Stimulated activated CD8-positive, alpha-beta memory T cell treated with anti-CD3 and anti-CD28 coated beads, Interleukin-2, amount 100 ng/mL, for 48 hours (primary cell): ENCODE data around the gene UTY.
"Not testable (repeated sequence)": the region's sequence is repeated elsewhere in the genome, so short reads cannot be mapped to it uniquely, and the experiment has no call there.

Source experiments
- DNase-seq, 2 donors: peaks; one replicate each; pipeline ENCODE4 v3.0.0-alpha.2; 2020; ENCODE audit warnings: low read depth in 2 of 2

Gene UTY

DNA sequence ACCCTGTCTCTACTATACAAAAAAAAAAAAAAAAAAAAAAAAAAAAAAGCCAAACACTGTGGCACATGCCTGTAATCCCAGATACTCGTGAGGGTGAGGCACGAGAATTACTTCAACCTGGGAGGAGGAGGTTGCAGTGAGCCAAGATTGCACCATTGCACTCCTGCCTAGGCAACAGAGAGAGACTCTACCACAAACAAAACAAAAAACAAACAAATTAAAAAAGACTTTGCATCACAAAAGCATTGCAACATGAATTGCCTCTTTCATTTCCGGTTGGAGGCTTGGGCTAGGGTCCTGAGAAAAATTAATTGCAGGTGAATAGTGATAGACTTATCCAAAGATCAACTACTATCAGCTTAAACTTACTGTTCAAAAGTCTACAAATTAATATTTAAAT, 180.4 kb downstream of the UTY start:
- DNase-seq, result no peak

DNA sequence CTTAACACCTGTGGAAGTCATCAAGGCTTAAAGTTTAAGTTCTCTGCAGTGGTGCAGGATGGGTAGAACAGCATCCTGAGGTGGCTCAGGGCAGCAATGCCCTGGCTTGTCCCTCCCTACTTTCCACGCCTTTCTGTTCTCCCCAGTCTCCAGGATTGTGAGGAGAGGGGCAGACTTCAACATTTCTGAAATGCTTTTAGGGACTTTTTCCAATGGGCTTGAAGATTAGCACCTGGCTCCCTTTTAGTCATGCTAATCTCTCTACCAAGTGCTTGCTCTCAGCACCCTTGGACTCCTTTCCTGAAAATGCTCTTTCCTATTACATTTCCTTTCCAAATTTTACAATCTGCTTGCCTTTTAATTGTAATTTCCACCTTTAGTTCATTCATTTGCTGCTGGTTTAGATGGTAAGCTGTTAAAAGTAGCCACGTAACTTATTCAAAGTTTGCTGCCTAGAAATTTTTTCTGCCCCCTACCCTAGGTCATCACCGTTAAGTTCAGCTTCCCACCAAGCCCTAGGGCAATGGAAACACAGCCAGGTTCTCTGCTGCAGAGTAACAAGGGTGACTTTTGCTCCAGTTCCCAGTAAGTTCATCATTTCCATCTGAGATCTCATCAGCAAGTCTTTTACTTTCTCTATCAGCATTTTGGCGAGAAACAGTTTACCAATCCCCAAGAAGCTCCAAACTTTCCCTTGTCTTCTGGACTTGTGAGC, 183.5 kb downstream of the UTY start:
- DNase-seq, result no peak

DNA sequence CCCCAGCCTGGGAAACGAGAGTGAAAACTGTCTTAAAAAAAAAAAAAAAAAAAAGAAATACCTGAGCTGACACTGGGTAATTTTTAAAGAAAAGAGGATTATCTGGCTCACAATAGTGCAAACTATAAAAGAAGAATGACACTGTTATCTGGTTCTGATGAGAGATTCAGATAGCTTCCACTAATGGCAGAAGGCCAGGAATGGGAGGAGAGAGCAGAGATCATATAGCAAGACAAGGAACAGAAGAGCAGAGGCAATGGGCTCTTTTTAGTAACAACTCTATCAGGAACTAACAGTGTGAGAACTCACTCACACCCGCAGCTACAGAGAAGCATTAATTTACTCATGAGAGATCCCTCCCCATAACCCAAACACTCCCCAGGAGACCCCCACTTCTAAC, 184.8 kb downstream of the UTY start:
- no peak for DNase-seq

DNA sequence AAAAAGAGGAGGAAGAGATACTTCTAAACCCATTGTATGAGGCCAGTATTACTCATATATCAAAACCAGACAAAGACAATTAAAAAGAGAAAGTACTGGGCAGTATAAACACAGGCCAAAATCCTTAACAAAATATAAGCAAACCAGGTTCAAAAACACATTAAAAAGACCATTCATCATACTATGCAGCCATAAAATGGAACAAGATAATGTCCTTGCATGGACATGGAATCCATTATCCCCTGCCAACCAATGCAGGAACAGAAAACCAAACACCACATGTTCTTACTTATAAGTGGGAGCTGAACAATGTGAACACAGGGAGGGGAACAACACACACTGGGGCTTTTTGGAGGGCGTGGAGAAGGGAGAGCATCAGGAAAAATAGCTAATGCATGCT, 188.6 kb downstream of the UTY start:
- DNase-seq, result no peak

DNA sequence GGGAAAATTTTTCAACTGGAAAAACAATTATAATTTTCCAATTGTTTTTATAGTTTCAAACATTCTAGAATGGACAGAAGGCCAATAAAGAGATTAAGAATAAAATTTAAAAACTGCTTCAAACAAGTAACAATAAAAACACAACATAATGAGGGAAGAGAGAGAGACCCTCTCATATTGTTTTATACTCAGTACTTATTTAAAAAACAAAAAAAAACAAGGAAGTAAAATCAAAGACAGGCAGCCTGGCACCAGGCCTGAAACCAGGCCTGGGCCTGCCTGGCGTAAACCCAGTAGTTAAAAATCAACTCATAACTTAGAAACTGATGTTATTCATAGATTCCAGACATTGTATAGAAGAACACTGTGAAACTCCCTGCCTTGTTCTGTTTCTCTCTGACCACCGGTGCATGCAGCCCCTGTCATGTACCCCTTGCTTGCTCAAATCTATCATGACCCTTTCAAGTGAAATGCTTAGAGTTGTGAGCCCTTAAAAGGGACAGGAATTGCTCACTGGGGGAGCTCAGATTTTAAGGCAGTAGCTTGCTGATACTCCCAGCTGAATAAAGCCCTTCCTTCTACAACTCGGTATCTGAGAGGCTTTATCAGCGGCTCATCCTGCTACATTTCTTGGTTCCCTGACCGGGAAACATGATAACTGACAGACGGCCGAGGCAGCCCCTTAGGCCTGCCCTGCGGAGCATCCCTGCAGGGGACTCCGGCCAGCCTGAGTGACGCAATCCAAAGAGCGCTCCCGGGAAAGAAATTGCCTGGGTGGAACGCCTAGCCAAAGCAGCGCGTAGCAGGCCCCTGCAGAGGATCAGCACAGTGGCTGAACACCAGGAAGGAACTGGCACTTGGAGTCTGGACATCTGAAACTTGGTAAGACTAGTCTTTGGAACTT, 197.4 kb downstream of the UTY start:
- not testable (repeated sequence) for DNase-seq

DNA sequence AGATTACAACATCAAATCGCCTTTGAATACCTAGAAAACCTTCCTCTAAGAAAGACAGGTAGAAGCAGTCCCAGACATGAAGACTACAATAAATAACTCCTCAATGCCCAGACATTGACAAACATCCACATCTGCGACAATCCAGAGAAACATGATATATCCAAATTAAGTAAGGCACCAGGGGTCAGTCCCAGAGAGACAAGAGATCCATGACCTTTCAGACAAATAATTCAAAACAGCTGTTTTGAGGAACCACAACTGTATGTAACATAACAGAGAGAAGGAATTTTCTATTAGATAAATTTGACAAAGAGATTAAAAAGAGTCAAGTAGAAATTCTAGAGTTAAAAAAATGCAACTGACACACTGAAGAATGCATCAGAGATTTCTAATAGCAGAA, 200.3 kb downstream of the UTY start:
- DNase-seq, result no peak

DNA sequence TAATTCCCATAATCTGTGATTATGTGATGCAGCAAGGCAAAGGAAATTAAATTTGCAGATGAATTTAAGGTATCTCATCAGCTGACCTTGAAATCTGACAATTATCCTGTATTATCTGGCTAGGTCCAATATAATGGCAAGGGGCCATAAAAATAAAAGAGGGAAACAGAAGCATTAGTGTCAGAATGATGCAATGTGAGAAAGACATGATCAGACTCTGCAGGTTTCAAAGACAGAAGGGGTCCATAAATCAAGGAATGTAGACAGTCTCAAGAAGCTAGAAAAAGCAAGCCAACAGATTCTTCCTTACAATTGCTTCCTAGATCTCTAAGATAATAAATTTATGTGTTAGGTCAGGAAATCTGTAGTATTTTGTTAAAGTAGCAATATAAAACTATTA, 208.1 kb downstream of the UTY start:
- no peak for DNase-seq

DNA sequence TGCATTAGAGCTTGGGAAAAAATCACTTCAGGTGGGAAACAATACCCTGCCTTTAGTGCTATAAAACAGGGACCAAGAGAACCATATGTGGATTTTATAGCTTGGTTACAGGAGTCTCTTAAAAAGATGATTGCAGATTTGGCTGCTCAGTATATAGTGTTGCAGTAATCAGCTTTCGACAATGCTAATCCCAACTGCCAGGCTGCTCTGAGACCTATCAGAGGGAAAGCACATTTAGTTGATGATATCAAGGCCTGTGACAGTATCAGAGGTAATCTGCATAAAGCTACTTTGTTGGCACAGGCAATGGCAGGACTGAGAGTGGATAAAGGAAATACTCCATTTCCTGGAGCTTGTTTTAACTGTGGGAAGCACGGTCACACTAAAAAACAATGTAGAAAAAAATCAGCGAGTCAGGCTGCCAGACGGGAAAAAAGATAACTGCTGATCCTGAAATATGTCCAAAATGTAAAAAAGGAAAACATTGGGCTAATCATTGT, 225.8 kb downstream of the UTY start:
- not testable (repeated sequence) for DNase-seq

DNA sequence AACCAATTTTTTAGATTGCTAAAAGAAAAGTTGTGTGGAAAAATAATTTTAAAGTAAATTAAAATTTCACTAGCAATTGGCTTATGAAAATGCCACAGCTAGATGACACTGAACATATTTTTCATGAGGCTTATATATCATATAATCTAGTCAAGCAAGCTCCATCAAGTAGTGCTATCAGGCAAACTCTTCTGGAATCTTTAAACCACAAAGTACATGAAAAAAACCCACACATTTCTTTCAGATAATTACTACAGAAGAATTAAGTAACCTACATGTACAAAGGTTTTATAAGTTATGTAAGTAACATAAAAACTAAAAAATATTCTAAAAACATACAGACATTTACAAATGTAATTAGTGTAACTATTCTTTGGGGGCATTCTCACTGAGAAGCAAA, 229.4 kb downstream of the UTY start:
- DNase-seq, result no peak

DNA sequence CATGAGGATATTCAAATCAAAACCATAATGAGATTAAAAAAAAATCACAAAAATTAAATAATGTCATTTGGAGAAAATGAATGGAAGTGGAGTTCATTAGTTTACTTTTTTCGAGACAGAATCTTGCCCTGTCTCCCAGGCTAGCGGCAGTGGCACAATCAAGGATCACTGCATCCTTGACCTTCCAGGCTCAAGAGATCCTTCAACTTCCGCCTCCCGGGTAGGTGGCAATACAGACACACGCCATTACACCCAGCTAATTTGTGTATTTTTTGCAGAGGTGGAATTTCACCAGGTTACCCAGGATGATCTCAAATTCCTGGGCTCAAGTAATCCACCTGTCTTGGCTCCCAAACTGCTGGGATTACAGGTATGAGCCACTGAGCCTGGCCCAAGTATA, 236.1 kb downstream of the UTY start:
- DNase-seq, result no peak

DNA sequence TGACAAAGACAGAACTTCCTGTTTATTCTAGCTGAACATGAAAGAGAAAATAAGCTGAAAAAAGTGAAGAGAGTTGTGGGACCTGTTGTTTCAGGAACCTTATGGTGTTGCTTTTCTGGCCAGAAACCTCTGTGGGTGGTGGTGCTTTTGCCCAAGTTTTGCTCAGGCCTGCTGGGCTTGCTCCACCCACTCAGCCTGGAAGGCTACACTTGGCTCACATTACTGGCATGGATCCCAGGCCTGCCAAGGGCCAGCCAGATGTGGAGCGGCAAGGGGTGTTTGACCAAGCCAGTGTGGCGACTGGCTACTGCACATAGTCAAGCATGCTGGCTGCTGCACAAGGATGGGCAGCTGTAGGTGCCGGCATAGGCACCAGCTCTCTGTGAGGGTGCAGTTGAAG, 245.9 kb downstream of the UTY start:
- DNase-seq, result no peak

DNA sequence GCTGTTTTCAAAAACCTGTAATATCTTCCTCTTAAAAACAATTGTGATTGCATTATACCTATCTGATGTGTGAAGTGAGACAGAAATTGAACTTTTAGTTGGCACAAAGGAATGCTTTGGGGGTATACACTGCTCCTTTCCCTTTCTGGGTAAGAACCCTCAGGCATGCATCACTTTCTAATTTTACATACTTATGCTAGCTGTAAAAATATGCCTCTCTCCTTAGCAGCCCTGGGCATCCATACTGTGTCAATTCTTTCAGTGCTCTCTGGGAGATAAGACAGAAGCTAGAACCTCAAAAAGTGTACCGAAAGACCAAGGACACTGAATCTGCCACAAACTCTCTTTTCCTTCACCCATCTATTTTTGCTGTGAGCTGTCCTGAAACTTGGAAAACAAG, 246.7 kb downstream of the UTY start:
- no peak for DNase-seq

DNA sequence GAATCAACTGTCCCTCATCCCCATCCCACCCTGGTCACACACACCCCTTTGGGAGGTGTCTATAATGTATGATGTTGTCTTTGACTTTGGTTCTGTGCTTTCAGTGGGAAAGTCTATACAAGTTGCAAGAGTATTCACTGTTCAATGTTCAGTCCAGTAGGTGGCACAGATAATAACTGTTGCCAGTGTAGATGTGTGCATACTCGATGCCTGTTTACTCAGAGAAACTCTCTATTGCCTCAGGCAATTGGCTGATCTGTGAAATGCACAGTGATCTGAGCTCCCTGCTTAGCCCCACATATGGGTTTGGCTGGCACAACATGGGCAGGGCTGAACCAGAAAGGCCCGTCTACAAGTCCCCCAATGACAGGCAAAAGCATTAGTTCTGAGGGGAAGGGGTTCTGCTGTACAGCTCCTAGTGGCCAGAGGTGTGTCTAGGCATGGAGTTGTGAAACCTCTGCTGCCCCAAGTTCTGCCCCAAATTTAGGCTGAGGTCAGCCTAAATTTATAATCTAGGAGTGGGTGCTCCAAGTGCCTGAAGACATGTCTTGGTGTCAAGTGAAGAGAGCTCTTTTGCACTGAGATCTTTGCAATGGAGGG, 252.4 kb downstream of the UTY start:
- no peak for DNase-seq

DNA sequence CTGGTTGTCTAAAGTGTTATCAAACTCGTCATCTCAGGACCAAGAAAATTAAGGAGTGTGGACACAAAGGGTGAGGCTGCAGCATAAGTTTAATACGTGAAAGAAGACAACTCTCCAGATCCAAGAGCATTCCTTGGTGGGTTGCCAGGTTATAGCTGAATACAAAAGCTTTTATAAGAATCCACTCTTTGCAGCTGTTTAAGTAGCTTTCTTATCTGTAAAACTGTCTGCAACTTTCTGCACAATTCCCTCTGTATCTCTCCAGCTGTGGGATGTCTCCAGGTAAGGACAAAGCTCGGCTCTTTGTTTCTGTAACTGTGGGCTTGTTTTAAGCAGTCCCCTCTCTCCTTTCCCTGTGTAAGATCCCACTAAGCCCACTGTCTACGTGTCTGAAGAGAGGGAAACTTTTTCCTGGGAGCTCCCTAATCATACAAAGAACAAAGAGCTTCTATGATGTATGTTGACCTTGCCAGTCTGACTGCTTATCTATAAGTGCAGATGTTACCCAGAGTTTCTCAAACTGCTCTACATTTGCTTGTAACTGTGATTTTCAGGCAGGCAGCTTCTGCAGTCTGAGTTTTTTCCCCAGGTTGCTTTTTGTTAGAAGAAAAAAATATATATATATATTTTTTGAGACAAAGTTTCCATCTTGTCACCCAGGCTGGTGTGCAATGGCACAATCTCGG, 268.7 kb downstream of the UTY start:
- DNase-seq, result no peak

DNA sequence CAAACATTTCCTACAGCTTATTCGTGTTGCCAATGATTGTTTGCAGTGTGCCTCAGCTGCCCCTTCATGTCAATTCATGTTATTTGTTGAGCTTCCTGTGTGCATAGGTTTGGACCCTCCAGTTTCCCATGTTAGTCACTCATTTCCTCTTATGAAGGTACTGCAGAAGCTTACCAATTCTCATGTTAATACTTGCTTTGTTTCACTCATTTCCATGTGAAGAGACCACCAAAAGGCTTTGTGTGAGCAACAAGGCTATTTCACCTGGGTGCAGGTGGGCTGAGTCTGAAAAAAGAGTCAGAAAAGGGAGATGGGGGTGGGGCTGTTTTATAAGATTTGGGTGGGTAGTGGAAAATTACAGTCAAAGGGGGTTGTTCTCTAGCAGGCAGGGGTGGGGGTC, 274.6 kb downstream of the UTY start:
- no peak for DNase-seq
